ENCODE data around the gene SLC6A12. TPM values are rescaled to one million over a fixed set of nuclear protein-coding genes. Genes with fewer than 3 reads are reported as not detected.

Gene SLC6A12
- total RNA-seq, 1 experiment from 2014 or later = not detected

- H3K27ac ChIP-seq = no peak overlapping the region
- no peak for DNase-seq
- peaks cover 5% of the 10 kb centered on the region; the same call in 1 of the 2 replicates for H3K4me1 ChIP-seq
- H3K9me3 ChIP-seq (replicated peaks) = no peaks in the 10 kb centered on the region
- peaks cover 39% of the 10 kb centered on the region for H3K27me3 ChIP-seq
- H3K36me3 ChIP-seq = no peaks in the 10 kb centered on the region
- H3K4me3 ChIP-seq = no peak overlapping the region
These were observed 37.4 kb downstream of the SLC6A12 start for GRCh38 chr12:176321-177181.

GRCh38 chr12:175759-176158 lies 38.2 kb downstream of the SLC6A12 start:
- H3K9me3 ChIP-seq (replicated peaks) = no peaks in the 10 kb centered on the region
- peaks cover 5% of the 10 kb centered on the region; the same call in 1 of the 2 replicates for H3K4me1 ChIP-seq
- DNase-seq = no peak
- no peaks in the 10 kb centered on the region for H3K36me3 ChIP-seq
- H3K27ac ChIP-seq = no peak overlapping the region
- no peak overlapping the region for H3K4me3 ChIP-seq
- H3K27me3 ChIP-seq = peaks cover 39% of the 10 kb centered on the region

- Histone ChIP-seq H3K4me3 (no peak overlapping the region), H3K36me3 (no peaks in the 10 kb centered on the region), H3K4me1 (peaks cover 7% of the 10 kb centered on the region; the same call in 1 of the 2 replicates), H3K27me3 (peaks cover 39% of the 10 kb centered on the region), H3K9me3 (replicated peaks) (no peaks in the 10 kb centered on the region), H3K27ac (no peak overlapping the region)
- no peak for DNase-seq
These were observed 38.7 kb downstream of the SLC6A12 start for GRCh38 chr12:175250-175649.

GRCh38 chr12:174596-174995 lies 39.4 kb downstream of the SLC6A12 start:
- no peak for DNase-seq
- Histone ChIP-seq H3K27me3 (peaks cover 39% of the 10 kb centered on the region), H3K9me3 (replicated peaks) (no peaks in the 10 kb centered on the region), H3K4me1 (peaks cover 13% of the 10 kb centered on the region; the same call in 1 of the 2 replicates), H3K4me3 (no peak overlapping the region), H3K27ac (no peak overlapping the region), H3K36me3 (no peaks in the 10 kb centered on the region)

GRCh38 chr12:174124-174523 lies 39.8 kb downstream of the SLC6A12 start:
- DNase-seq = no peak
- H3K27me3 ChIP-seq = peaks cover 39% of the 10 kb centered on the region
- no peak overlapping the region for H3K27ac ChIP-seq
- H3K4me1 ChIP-seq = peaks cover 16% of the 10 kb centered on the region; the same call in 1 of the 2 replicates
- H3K9me3 ChIP-seq (replicated peaks) = no peaks in the 10 kb centered on the region
- H3K36me3 ChIP-seq = no peaks in the 10 kb centered on the region
- H3K4me3 ChIP-seq = no peak overlapping the region

DNA sequence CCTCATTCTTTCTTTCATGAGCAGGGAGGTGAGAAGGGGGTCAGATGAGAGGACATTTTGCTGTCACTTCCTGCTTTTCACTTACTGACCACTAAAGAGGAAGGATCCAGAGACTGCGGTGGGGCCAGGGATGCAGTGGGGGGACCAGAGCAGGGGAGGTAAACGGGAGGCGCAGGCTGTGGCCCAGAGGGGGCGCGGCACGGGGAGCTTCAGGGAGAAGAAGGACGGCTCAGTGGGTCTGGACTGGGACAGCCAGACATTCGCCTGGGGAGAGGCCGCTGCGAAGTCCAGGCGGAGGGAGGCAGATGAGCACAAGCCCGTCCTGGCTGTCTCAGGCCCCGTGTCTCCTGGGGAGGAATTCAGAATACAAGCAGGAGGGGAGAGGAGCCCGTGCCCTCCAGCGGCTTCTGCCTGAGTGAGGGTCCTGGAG lies 41.2 kb downstream of the SLC6A12 start:
- peaks cover 30% of the 10 kb centered on the region; the same call in 1 of the 2 replicates for H3K27me3 ChIP-seq
- H3K4me1 ChIP-seq = peaks cover 16% of the 10 kb centered on the region; the same call in 1 of the 2 replicates
- no peak overlapping the region for H3K27ac ChIP-seq
- no peaks in the 10 kb centered on the region for H3K9me3 ChIP-seq (replicated peaks)
- H3K4me3 ChIP-seq = no peak overlapping the region
- DNase-seq = no peak
- no peaks in the 10 kb centered on the region for H3K36me3 ChIP-seq

DNA sequence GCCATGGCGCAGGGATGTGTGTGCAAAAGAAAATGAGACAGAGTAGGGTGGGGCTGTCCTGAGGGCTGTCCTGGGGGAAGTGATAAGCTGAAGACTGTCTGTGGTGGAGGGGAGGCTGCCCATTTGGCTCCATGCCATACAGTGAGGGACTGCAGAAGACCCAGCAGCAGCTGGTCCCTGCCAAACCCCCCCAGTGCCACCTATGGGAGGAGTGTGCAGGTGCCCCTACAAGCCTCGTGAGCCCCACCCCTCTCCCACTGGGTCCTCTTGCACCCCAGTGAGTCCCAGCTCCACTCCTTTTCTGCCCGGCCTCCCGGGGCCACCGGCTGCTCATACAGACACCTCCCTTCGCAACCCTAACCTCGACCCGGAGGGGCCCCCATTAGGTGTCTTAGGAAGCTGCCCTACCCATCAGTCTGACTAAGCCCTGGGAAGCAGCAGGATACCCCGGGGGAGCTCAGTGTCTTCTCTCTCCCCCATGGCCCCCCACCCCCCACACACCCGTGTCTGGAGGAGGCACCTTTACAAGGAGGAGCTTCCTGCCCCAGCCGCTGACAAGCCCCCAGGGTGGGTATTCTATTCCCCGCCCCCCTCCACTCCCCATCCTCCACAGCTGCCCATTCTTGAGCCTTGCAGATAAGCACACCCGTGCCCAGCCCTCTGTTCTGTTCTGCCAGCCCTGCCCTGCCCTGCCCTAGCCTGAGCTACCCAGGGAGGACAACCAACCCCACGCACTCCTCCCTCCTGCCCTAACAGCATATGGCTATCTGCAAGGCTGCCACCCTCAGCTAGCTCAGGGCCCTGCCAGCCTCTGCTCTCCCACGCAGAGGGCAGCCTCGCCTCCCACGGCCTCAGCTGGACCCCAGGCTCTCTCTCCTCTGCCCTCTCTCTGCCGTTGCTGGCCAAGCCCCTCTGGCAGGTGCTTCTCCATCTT lies 41.9 kb downstream of the SLC6A12 start:
- H3K9me3 ChIP-seq (replicated peaks) = no peaks in the 10 kb centered on the region
- DNase-seq = no peak
- H3K4me3 ChIP-seq = no peak overlapping the region
- peaks cover 16% of the 10 kb centered on the region; the same call in 1 of the 2 replicates for H3K4me1 ChIP-seq
- H3K27me3 ChIP-seq = peaks cover 32% of the 10 kb centered on the region; the same call in 1 of the 2 replicates
- no peak overlapping the region for H3K27ac ChIP-seq
- H3K36me3 ChIP-seq = no peaks in the 10 kb centered on the region

DNA sequence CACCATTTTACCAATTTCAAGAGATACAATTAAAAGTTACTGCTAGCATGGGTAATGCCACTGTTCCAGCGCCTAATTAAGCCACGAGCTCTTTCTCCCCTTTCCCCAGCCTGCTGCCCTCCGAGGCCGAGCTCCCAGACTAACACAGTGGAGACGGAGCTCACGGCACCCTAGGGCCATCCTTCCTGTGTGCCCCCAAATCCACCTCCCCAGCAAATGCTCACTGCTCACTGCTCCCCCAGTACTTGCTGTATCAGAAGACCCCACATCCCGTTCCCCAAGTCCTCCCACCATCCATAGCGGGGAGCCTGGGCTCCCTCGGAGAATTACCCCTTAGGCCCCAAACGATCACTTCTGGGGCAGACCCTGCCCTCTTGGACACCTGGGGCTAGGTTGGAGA lies 42.7 kb downstream of the SLC6A12 start:
- no peak for DNase-seq
- Histone ChIP-seq H3K9me3 (replicated peaks) (no peaks in the 10 kb centered on the region), H3K36me3 (no peaks in the 10 kb centered on the region), H3K4me3 (no peak overlapping the region), H3K4me1 (peaks cover 11% of the 10 kb centered on the region; the same call in 1 of the 2 replicates), H3K27ac (no peak overlapping the region), H3K27me3 (peaks cover 38% of the 10 kb centered on the region; the same call in 1 of the 2 replicates)

DNA sequence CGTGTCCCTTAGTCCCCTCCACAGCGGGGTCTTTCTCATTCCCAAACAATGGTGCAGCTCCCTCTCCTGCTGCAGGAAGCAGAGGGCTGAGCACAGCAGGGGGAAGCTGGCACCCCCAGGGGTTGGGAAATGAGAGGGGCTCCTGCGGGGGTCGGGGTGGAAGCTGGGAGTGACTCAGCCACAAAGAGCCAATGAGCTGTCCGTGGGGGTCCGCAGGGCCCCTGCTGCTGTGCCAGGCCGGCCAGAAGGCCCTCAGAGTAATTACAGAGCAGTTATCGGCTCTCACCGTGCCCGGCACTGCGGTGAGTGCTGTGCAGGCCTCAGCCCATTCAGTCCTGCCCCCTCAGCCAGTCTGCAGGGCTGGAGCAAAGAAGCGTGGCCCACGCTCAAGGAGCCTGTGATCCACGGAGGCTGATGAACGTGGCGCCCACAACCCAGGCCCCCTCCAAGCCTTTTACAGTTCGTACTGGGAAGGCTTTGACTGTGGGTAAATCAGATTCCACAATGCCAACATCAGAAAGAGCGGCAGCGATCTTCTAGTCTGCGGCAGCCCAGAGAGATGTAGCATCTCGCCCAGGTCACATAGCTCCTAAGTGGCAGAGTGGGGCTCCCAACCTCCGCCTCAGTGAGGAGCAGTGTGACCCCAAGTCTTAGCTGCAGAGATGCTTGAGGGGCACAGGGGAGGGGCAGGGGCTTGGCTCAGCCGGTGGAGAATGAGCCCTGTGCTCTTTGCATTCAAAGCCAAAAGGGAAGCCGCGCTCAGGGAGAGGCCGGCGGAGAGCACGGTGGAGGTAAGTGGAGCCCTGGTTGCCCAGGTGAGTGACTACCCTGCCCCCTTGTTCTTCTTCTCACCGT lies 43.4 kb downstream of the SLC6A12 start:
- H3K4me3 ChIP-seq = no peak overlapping the region
- DNase-seq = no peak
- H3K27ac ChIP-seq = no peak overlapping the region
- peaks cover 35% of the 10 kb centered on the region; the same call in 1 of the 2 replicates for H3K27me3 ChIP-seq
- H3K4me1 ChIP-seq = peaks cover 11% of the 10 kb centered on the region; the same call in 1 of the 2 replicates
- no peaks in the 10 kb centered on the region for H3K36me3 ChIP-seq
- no peaks in the 10 kb centered on the region for H3K9me3 ChIP-seq (replicated peaks)

DNA sequence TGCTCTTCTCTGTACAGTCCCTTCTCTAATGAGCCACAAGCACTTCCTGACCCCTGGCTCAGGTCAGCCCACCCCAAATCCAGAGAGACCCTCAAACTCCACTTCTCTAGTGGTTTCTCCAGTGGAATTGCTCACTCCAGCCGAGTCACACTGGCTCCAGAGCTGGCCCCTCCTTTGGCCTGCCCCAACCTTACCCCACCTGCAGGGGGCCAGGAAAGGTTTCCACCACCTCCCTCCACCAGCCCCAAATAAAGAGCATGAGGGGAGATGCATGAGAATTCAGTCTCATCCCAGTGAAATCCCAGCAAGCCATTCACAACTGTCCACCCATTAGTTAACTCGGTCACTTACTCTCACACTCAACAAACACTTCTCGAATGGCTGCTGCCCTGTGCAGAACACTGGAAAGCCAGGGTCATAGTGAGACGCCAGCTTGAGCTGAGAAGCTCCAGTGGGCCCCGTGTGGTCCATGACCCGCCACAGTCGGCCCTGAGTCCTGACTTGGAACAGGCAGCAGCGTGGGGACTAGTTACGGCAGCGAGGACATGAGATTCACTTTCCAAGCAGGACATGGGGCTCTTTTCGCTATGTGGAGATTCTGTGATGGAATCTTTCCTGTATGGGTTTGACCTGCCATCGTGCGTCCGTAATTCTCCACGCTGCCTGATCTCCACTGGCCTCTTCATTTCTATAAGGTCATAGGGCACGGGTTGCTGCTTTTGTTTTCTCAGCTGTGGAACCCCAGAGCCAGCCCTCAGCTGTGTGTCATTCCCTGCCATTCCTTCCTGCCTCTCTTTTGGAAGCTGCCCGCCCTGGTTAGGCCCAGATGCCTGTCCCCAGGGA lies 44.2 kb downstream of the SLC6A12 start:
- Histone ChIP-seq H3K36me3 (no peaks in the 10 kb centered on the region), H3K9me3 (replicated peaks) (no peaks in the 10 kb centered on the region), H3K4me1 (peaks cover 11% of the 10 kb centered on the region; the same call in 1 of the 2 replicates), H3K27me3 (peaks cover 29% of the 10 kb centered on the region; the same call in 1 of the 2 replicates), H3K27ac (no peak overlapping the region), H3K4me3 (no peak overlapping the region)
- peak; percentile 20 to 43 for DNase-seq

DNA sequence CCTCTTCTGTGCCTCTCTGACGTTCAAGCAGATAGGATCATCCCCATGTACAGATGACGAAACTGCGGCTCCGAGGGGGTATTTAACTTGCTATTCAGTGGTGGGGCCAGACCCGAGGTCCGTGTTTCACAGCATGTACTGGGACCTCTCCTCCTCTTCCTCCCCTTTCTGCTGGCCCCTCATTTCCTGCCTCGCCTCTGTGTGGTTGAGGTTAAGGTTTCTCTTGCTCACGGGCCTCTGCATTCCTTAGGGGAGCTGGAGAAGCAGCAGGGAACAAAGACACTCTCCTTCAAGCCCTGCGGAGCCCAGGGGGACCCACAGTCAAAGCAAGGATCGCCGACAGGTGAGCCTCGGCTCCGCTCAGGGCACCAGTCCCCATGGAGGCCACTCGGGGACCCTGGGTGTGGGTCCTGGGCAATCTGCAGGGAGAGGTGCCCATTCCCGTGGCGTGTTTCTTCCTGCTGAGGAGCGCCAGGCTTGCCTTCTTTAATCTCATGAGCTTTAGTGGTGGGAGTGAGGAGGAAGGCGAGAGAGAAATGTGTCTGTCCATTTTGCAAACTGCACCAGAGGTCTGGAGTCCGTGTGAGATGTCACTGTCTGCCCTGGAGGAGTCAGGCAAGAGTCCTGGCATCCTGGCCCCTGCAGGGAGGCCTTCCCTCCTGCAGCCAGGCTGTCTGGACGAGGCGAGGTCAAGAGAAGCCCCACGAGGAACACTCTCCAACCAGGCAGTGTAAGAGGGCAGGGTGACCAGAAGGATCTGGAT lies 45.0 kb downstream of the SLC6A12 start:
- Histone ChIP-seq H3K27me3 (peaks cover 22% of the 10 kb centered on the region; the same call in 1 of the 2 replicates), H3K27ac (no peak overlapping the region), H3K4me1 (peaks cover 11% of the 10 kb centered on the region; the same call in 1 of the 2 replicates), H3K4me3 (no peak overlapping the region), H3K9me3 (replicated peaks) (no peaks in the 10 kb centered on the region), H3K36me3 (no peaks in the 10 kb centered on the region)
- no peak for DNase-seq

- Histone ChIP-seq H3K9me3 (replicated peaks) (no peaks in the 10 kb centered on the region), H3K27me3 (peaks cover 14% of the 10 kb centered on the region; the same call in 1 of the 2 replicates), H3K36me3 (no peaks in the 10 kb centered on the region), H3K4me3 (no peak overlapping the region), H3K4me1 (peaks cover 11% of the 10 kb centered on the region; the same call in 1 of the 2 replicates), H3K27ac (no peak overlapping the region)
- no peak for DNase-seq
These were observed 45.9 kb downstream of the SLC6A12 start for GRCh38 chr12:167959-168600.

Measured in SJCRH30 (cell line).